WTC11 (cell line): ENCODE measurements around the gene HDAC7.

Experiments
- ETV6 ChIP-seq: sonication (generic); formaldehyde crosslinking; IDR thresholded peaks from 2 replicates; pipeline ENCODE4 v1.8.1; 2022; ENCODE audit warnings: mild to moderate bottlenecking, missing genetic modification reagents
- FOXJ3 ChIP-seq: sonication (generic); formaldehyde crosslinking; IDR thresholded peaks from 2 replicates; pipeline ENCODE4 v1.9.0; 2021; ENCODE audit warnings: missing genetic modification reagents, mild to moderate bottlenecking, borderline replicate concordance
- JUN ChIP-seq: sonication (generic); formaldehyde crosslinking; IDR thresholded peaks from 2 replicates; pipeline ENCODE4 v1.8.0; 2023; ENCODE audit warnings: mild to moderate bottlenecking, missing genetic modification reagents
- SP1 ChIP-seq: sonication (generic); formaldehyde crosslinking; conservative IDR thresholded peaks from 2 replicates; pipeline ENCODE4 v1.8.1; 2022; ENCODE audit warnings: missing genetic modification reagents
- TEAD4 ChIP-seq: sonication (generic); formaldehyde crosslinking; IDR thresholded peaks from 2 replicates; pipeline ENCODE4 v1.8.0; 2022; ENCODE audit warnings: mild to moderate bottlenecking, missing genetic modification reagents
- ZNF138 ChIP-seq: sonication (generic); formaldehyde crosslinking; conservative IDR thresholded peaks from 2 replicates; pipeline ENCODE4 v1.8.1; 2022; ENCODE audit warnings: mild to moderate bottlenecking, moderate library complexity, missing genetic modification reagents
- ZNF232 ChIP-seq: sonication (generic); formaldehyde crosslinking; IDR thresholded peaks from 2 replicates; pipeline ENCODE4 v1.8.0; 2022; ENCODE audit warnings: mild to moderate bottlenecking, missing genetic modification reagents
- ZNF263 ChIP-seq: sonication (generic); formaldehyde crosslinking; IDR thresholded peaks from 2 replicates; pipeline ENCODE4 v1.8.1; 2022; ENCODE audit warnings: low read depth, mild to moderate bottlenecking, moderate library complexity, missing genetic modification reagents
- TF ChIP-seq, protein P1 (sequence below): fragments of 200-600 bp; IDR thresholded peaks from 2 replicates; pipeline ENCODE4 v1.8.0; 2022; ENCODE audit warnings: antibody characterized with exemption
- TF ChIP-seq, protein P2 (sequence below): sonication (generic); formaldehyde crosslinking; IDR thresholded peaks from 2 replicates; pipeline ENCODE4 v1.8.0; 2022; ENCODE audit warnings: mild to moderate bottlenecking, missing genetic modification reagents
- TF ChIP-seq, protein P3 (sequence below): sonication (generic); formaldehyde crosslinking; IDR thresholded peaks from 2 replicates; pipeline ENCODE4 v1.8.1; 2023; ENCODE audit warnings: mild to moderate bottlenecking, missing genetic modification reagents
- TF ChIP-seq, protein P4 (sequence below): sonication (generic); formaldehyde crosslinking; IDR thresholded peaks from 2 replicates; pipeline ENCODE4 v1.8.1; 2023; ENCODE audit warnings: mild to moderate bottlenecking, missing genetic modification reagents, moderate library complexity

DNA sequence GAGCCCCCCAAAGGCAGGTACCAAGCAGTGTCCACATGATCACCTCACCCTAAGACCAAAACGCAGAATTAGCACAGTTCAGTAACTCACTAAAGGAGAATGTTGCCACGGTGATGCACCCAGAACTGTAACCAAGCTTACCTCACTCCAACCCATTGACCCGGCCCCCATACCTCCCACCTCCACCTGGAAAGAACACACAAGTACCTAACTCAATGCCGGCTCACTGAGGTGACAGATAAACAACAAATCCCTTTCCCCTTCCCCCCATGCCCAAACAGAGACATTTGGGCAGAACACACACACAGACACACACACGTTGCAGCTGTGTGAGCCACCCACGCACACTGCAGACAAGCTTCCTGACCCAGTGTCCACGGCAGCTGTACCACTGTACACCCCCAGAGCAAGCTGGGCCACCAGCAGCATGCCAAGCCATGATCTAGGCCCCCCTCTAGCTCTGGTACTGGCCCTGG, 62.3 kb downstream of the HDAC7 start:
- TF ChIP-seq, protein P1, sequence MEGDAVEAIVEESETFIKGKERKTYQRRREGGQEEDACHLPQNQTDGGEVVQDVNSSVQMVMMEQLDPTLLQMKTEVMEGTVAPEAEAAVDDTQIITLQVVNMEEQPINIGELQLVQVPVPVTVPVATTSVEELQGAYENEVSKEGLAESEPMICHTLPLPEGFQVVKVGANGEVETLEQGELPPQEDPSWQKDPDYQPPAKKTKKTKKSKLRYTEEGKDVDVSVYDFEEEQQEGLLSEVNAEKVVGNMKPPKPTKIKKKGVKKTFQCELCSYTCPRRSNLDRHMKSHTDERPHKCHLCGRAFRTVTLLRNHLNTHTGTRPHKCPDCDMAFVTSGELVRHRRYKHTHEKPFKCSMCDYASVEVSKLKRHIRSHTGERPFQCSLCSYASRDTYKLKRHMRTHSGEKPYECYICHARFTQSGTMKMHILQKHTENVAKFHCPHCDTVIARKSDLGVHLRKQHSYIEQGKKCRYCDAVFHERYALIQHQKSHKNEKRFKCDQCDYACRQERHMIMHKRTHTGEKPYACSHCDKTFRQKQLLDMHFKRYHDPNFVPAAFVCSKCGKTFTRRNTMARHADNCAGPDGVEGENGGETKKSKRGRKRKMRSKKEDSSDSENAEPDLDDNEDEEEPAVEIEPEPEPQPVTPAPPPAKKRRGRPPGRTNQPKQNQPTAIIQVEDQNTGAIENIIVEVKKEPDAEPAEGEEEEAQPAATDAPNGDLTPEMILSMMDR, result no peak
- TF ChIP-seq FOXJ3 (no peak), ETV6 (CRISPR knock-in tag) (no peak), ZNF232 (no peak), ZNF263 (CRISPR knock-in tag) (no peak), TEAD4 (CRISPR knock-in tag) (no peak), ZNF138 (CRISPR knock-in tag) (no peak), JUN (no peak), SP1 (no peak)
- TF ChIP-seq, protein P2, sequence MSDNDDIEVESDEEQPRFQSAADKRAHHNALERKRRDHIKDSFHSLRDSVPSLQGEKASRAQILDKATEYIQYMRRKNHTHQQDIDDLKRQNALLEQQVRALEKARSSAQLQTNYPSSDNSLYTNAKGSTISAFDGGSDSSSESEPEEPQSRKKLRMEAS, result no peak
- TF ChIP-seq, protein P3, sequence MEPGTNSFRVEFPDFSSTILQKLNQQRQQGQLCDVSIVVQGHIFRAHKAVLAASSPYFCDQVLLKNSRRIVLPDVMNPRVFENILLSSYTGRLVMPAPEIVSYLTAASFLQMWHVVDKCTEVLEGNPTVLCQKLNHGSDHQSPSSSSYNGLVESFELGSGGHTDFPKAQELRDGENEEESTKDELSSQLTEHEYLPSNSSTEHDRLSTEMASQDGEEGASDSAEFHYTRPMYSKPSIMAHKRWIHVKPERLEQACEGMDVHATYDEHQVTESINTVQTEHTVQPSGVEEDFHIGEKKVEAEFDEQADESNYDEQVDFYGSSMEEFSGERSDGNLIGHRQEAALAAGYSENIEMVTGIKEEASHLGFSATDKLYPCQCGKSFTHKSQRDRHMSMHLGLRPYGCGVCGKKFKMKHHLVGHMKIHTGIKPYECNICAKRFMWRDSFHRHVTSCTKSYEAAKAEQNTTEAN (CRISPR knock-in tag), result no peak
- TF ChIP-seq, protein P4, sequence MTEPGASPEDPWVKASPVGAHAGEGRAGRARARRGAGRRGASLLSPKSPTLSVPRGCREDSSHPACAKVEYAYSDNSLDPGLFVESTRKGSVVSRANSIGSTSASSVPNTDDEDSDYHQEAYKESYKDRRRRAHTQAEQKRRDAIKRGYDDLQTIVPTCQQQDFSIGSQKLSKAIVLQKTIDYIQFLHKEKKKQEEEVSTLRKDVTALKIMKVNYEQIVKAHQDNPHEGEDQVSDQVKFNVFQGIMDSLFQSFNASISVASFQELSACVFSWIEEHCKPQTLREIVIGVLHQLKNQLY (CRISPR knock-in tag), result no peak
